Endothelial cell (in vitro differentiated cells): ENCODE results near the gene ECT2. TPM values are rescaled to one million over a fixed set of nuclear protein-coding genes. Genes with fewer than 3 reads are reported as not detected.

Experiments
- DNase-seq: peaks from one replicate; pipeline ENCODE4 v3.0.0; 2021; ENCODE audit warnings: low spot score
- H3K27ac Mint-ChIP-seq: one replicate; pipeline ENCODE4 v1.8.0; 2021; ENCODE audit warnings: mixed read lengths, inconsistent platforms; ENCODE audit not compliant: unreplicated experiment
- H3K27me3 Mint-ChIP-seq: one replicate; pipeline ENCODE4 v1.8.0; 2021; ENCODE audit warnings: mild to moderate bottlenecking, moderate library complexity, mixed read lengths, inconsistent platforms; ENCODE audit not compliant: unreplicated experiment
- H3K36me3 Mint-ChIP-seq: one replicate; pipeline ENCODE4 v1.8.0; 2021; ENCODE audit warnings: mild to moderate bottlenecking, low read depth, mixed read lengths, inconsistent platforms; ENCODE audit not compliant: unreplicated experiment
- H3K4me1 Mint-ChIP-seq: one replicate; pipeline ENCODE4 v1.8.0; 2021; ENCODE audit warnings: mild to moderate bottlenecking, mixed read lengths, inconsistent platforms; ENCODE audit not compliant: unreplicated experiment
- H3K4me3 Mint-ChIP-seq: one replicate; pipeline ENCODE4 v1.8.0; 2021; ENCODE audit warnings: mild to moderate bottlenecking, mixed read lengths, inconsistent platforms; ENCODE audit not compliant: unreplicated experiment
- H3K9me3 Mint-ChIP-seq: one replicate; pipeline ENCODE4 v1.8.0; 2021; ENCODE audit warnings: mixed read lengths, inconsistent platforms; ENCODE audit not compliant: unreplicated experiment
- CTCF ChIP-seq: fragments of 200-600 bp; sonication (generic); IDR thresholded peaks from one replicate; pipeline ENCODE4 v1.5.0; 2021; ENCODE audit warnings: antibody characterized with exemption; ENCODE audit not compliant: unreplicated experiment
- total RNA-seq: library from RNA; stranded (reverse); fragmentation: NEBNext Ultra II Directional; extraction: Animal tissue kit (Norgen Biotek cat#: 25700); gene quantifications from one replicate; pipeline ENCODE4 v1.2.1, GENCODE V29; 2021; ENCODE audit not compliant: unreplicated experiment

Gene ECT2
- total RNA-seq, 1 donor from 2014 or later = 18.0 TPM

DNA sequence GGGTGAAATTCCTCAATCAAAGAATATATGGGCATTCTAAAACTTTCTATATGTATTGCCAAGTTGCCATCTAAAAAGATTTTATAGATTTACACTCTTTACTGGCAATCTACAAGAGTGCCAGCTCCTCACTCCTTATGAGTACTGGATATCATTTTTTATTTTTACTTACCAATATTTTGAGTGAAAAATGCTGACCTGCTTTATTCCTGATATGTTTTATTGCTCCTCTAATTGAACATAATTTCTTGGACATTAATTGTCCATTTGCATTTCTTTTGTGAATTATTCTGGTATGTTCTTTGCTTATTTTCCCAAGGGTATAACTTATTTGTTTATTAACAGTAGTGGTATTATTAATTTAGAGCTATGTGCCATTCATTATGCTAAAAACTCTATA, 96.8 kb downstream of the ECT2 start:
- H3K36me3 Mint-ChIP-seq = peaks cover 3% of the 10 kb centered on the region
- H3K27me3 Mint-ChIP-seq = no peaks in the 10 kb centered on the region
- no peak for DNase-seq
- H3K27ac Mint-ChIP-seq = no peak overlapping the region
- no peak overlapping the region for H3K4me3 Mint-ChIP-seq
- peaks cover 12% of the 10 kb centered on the region for H3K4me1 Mint-ChIP-seq
- no peak for TF ChIP-seq CTCF
- H3K9me3 Mint-ChIP-seq = no peaks in the 10 kb centered on the region

DNA sequence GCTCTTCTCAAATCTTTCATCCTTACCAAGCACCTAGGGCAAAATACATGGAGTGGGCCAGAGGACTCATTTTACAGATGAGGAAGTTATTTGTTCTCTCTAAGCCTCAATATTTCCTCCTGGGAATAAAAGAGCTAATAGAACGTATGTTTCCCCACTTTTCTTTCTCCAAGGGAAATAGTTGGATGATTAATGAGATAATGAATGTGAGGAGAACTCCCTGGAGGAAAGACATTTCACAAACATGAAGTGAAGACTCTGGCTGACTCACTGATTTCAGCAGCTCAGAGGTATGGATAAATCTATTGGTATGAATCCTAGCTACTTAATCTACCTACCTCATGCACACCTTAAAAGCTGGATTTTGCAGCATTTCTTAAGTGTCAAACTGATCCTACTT, 98.4 kb downstream of the ECT2 start:
- no peaks in the 10 kb centered on the region for H3K9me3 Mint-ChIP-seq
- H3K4me1 Mint-ChIP-seq = peaks cover 12% of the 10 kb centered on the region
- H3K36me3 Mint-ChIP-seq = peaks cover 3% of the 10 kb centered on the region
- H3K27me3 Mint-ChIP-seq = no peaks in the 10 kb centered on the region
- no peak overlapping the region for H3K27ac Mint-ChIP-seq
- no peak overlapping the region for H3K4me3 Mint-ChIP-seq
- TF ChIP-seq CTCF = no peak
- no peak for DNase-seq

- no peaks in the 10 kb centered on the region for H3K9me3 Mint-ChIP-seq
- no peak for TF ChIP-seq CTCF
- H3K4me1 Mint-ChIP-seq = peaks cover 2% of the 10 kb centered on the region
- no peak overlapping the region for H3K27ac Mint-ChIP-seq
- H3K27me3 Mint-ChIP-seq = no peaks in the 10 kb centered on the region
- H3K36me3 Mint-ChIP-seq = no peaks in the 10 kb centered on the region
- H3K4me3 Mint-ChIP-seq = no peak overlapping the region
- DNase-seq = no peak
These were observed 102.5 kb downstream of the ECT2 start for GRCh38 chr3:172853005-172853404.

DNA sequence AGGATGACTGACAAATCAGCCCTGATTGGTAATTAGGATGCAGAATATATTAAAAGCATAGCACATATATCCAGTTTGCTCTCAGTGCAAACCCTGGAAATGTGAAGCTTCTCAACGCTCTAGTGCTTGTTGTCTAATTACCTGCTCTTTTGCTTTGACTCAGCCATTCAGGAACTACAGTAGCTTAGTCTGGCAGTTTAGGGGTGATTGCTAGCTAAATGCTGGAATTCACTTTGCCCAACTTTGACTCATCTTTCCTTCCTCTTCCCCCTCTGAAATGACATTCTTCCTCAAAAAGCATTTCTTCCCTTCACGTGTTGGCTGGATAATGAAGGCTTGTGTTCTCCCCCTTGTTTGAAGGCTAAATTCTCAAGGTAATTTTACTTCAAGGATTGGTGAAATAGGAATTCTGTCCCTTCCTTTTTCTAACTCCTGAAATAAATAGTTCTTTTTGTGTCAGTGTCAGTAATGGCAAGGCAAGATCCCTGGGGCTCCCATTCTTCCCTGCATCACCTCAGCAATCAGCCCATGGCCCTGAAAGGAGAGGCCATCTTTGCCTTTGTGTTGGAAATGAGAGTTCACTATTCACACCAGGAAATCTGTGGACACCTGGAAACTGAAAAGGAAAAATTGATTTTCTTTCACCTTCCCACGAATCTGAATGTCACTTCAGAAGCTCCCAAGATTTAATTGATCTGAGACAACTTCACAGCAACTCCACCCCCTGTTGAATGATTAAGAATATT, 103.6 kb downstream of the ECT2 start:
- H3K4me1 Mint-ChIP-seq = no peaks in the 10 kb centered on the region
- H3K4me3 Mint-ChIP-seq = no peak overlapping the region
- no peaks in the 10 kb centered on the region for H3K9me3 Mint-ChIP-seq
- peaks cover 2% of the 10 kb centered on the region for H3K27me3 Mint-ChIP-seq
- no peak overlapping the region for H3K27ac Mint-ChIP-seq
- DNase-seq = no peak
- no peaks in the 10 kb centered on the region for H3K36me3 Mint-ChIP-seq
- no peak for TF ChIP-seq CTCF

GRCh38 chr3:172855037-172855436, 104.5 kb downstream of the ECT2 start:
- no peak for DNase-seq
- Mint-ChIP-seq H3K27me3 (peaks cover 2% of the 10 kb centered on the region), H3K4me1 (no peaks in the 10 kb centered on the region), H3K9me3 (no peaks in the 10 kb centered on the region), H3K4me3 (no peak overlapping the region), H3K36me3 (no peaks in the 10 kb centered on the region), H3K27ac (no peak overlapping the region)
- TF ChIP-seq CTCF = no peak
